Left lung (tissue), 10 donors: Measurements from ENCODE around the gene AGAP1. TPM values are rescaled to one million over a fixed set of nuclear protein-coding genes. Genes with fewer than 3 reads are reported as not detected.

Experiments used
- ATAC-seq: fragments of 200-7000 bp; cut with Tn5 transposase; one replicate; pipeline ENCODE4 v1.9.1; 2020; ENCODE audit warnings: moderate library complexity
- DNase-seq, 4 donors: peaks; one replicate each; pipeline ENCODE4 v3.0.0-alpha.2; 2013 to 2020
- H3K27ac ChIP-seq, 2 donors: fragments of 200-600 bp; sonication (generic) in 1 of 2; one replicate each; pipeline versions ENCODE4 v1.5.0 to v1.8.0; 2020 to 2021
- H3K27me3 ChIP-seq, 2 donors: fragments of 200-600 bp; sonication (generic) in 1 of 2; one replicate each; pipeline versions ENCODE4 v1.5.0 to v1.8.0; 2020 to 2021
- H3K36me3 ChIP-seq, 2 donors: fragments of 200-600 bp; sonication (generic) in 1 of 2; one replicate each; pipeline versions ENCODE4 v1.5.0 to v1.8.0; 2020 to 2021
- H3K4me1 ChIP-seq, 2 donors: fragments of 200-600 bp; one replicate each; pipeline ENCODE4 v1.8.0; 2021
- H3K4me3 ChIP-seq, 2 donors: fragments of 200-600 bp; sonication (generic) in 1 of 2; one replicate each; pipeline versions ENCODE4 v1.5.0 to v1.8.0; 2020 to 2021; ENCODE audit warnings: mild to moderate bottlenecking in 1 of 2
- H3K9me3 ChIP-seq, 2 donors: fragments of 200-600 bp; sonication (generic) in 1 of 2; one replicate each; pipeline versions ENCODE4 v1.5.0 to v1.8.0; 2020 to 2021
- CTCF ChIP-seq, 2 donors: fragments of 200-600 bp; sonication (generic) in 1 of 2; IDR thresholded peaks; one replicate each; pipeline versions ENCODE4 v1.5.0 to v1.8.0; 2021; ENCODE audit warnings: antibody characterized with exemption in 2 of 2
- intact Hi-C, 2 donors: fragments of 100-400 bp; cut with DNase I; formaldehyde crosslinking; loops; one replicate each; pipeline versions ENCODE4 v1.11.2 to v1.14.2; 2022
- polyA plus RNA-seq, 6 donors: library from polyadenylated mRNA; unstranded; fragments of 120-200 nt; gene quantifications; one replicate each; pipeline ENCODE4 v1.2.1, GENCODE V29; 2013; ENCODE audit not compliant: insufficient read length in 6 of 6
- total RNA-seq, 2 donors: library from RNA; stranded (reverse); fragmentation: NEBNext Ultra II Directional; extraction: Animal tissue kit (Norgen Biotek cat#: 25700); gene quantifications; one replicate each; pipeline ENCODE4 v1.2.1, GENCODE V29; 2021
- donor health status: DM: no; HTN: yes; CAD: no.
- donor health status: DM: no; HTN: no; CAD: no.

AGAP1 gene
- total and polyA plus RNA-seq, 8 donors, result 13.1 to 25.4 (median 22.4) TPM

GRCh38 chr2:235679471-235679870, 185.6 kb downstream of the AGAP1 start:
- H3K4me1 ChIP-seq, result no peaks in the 10 kb centered on the region
- H3K36me3 ChIP-seq, result no peaks in the 10 kb centered on the region
- DNase-seq, result no peak
- H3K27ac ChIP-seq, result no peak overlapping the region
- intact Hi-C loops, result no loop called here
- H3K9me3 ChIP-seq, result no peaks in the 10 kb centered on the region
- H3K27me3 ChIP-seq, result no peaks in the 10 kb centered on the region
- H3K4me3 ChIP-seq, result no peak overlapping the region
- TF ChIP-seq CTCF (IDR thresholded peaks at IDR 0.05), result no peak
- ATAC-seq, result no peak

DNA sequence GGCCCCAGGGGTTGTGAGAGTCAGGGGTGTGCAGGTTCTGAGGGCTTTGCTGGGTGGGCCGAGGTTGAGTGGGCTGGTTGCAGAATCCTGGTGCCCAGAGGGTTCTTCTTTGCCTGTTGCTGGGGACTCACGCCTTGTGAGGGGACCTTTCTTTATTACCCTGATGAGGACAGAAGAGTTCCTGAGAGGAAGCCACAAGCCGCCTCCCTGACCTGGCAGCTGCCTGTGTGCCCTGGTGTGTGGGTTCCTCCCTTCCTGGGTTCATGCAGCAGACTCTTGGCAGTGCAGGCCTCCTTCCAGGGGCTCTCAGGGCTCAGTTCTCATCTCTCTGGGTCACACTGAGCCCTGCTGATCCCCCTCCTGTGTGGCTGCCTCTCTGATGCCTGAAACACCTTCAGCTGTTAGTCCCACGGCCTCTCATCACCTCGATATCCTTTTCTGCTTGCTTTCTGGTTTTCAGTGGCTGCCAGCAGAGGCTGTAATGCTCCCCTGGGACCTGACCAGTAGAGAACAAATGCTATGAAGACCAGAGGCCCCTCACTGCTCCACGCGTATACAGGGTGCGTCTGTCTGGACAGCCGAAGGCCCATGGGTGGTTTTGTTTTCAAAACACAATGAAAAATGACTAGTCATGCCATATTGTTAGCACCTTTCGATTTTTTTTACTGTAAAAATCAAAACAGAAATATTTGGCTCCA, 191.3 kb downstream of the AGAP1 start:
- intact Hi-C loops, result no loop called here
- no peak overlapping the region for H3K4me3 ChIP-seq
- H3K4me1 ChIP-seq, result peaks cover 5 to 7% of the 10 kb centered on the region in 2 donors
- DNase-seq (no peak), ATAC-seq (no peak)
- H3K9me3 ChIP-seq, result no peaks in the 10 kb centered on the region
- no peak for TF ChIP-seq CTCF (IDR thresholded peaks at IDR 0.05)
- no peaks in the 10 kb centered on the region for H3K27me3 ChIP-seq
- H3K27ac ChIP-seq, result no peak overlapping the region
- no peaks in the 10 kb centered on the region for H3K36me3 ChIP-seq

DNA sequence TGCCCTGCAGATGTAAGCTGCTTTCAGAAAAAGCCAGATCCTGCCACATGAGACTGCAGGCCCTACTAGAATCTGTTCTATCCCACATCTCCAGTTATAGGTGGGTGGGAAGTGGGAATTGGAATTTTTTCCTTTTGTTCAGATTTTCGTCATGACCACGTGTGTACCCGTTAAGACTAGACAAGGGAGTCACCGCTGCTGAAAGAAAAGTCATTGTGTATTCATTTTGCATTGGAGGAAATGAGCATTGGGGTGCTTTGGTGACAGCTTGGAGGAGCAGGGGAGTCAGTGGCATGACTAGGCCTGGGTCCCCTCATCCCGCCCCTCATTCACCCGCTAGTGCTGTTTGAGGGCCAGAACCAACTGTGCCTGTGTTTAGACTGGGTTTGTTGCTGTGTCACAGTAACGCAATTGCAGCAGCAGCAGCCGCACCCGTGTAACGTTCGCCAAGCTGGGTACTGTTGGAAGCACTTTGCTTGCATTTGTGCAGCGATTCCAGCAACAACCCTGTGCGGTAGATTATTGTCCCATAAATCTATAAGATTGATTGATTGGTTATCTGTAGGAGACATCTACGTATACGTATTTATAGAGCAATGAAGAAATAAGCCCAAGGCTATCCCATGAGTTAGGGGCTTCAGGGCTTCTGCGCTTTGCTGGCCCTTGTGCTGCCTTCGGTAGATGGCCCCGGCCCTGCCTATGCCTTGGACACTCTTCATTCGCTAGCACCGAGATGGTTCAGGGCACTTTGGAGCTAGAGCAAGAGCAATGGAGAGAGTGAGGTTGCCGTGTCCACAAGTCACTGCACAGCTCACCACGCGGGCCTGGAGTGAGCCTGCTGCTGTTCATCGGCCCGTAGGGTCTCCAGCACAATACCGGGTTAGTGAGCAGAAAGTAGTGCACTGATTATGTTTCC, 194.9 kb downstream of the AGAP1 start:
- intact Hi-C loops, result no loop called here
- H3K9me3 ChIP-seq, result no peaks in the 10 kb centered on the region
- TF ChIP-seq CTCF (IDR thresholded peaks at IDR 0.05), result no peak
- DNase-seq (no peak), ATAC-seq (no peak)
- no peaks in the 10 kb centered on the region for H3K27me3 ChIP-seq
- peaks cover 11 to 13% of the 10 kb centered on the region in 2 donors for H3K4me1 ChIP-seq
- H3K36me3 ChIP-seq, result no peaks in the 10 kb centered on the region
- H3K27ac ChIP-seq, result no peak overlapping the region
- H3K4me3 ChIP-seq, result no peak overlapping the region

DNA sequence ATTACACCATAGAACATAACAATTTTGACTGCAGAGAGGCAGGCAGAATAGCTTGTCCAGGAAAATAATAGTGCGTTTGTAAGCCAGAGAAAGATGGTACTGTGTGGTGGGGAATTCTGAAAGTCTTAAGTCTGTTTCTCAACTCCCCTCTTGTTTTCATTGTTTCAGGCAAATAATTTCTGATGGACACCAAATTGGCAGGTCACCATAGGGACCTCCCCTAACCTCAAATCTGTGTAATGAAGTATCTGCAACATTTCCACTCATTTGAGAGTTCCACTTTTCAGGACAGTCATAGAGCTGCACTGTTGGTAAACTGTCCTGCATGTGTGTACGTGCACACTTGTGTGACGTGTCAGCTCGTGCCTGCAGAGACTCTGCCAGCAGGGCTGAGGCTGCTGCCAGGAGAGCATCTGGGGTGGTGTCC, 195.6 kb downstream of the AGAP1 start:
- intact Hi-C loops, result no loop called here
- ATAC-seq (peak; percentile 49), DNase-seq (no peak)
- peaks cover 11 to 13% of the 10 kb centered on the region in 2 donors for H3K4me1 ChIP-seq
- no peak overlapping the region for H3K4me3 ChIP-seq
- no peaks in the 10 kb centered on the region for H3K27me3 ChIP-seq
- H3K9me3 ChIP-seq, result no peaks in the 10 kb centered on the region
- no peak overlapping the region for H3K27ac ChIP-seq
- TF ChIP-seq CTCF (IDR thresholded peaks at IDR 0.05), result no peak
- no peaks in the 10 kb centered on the region for H3K36me3 ChIP-seq
